ENCODE measurements around the gene LDHA. TPM values are rescaled to one million over a fixed set of nuclear protein-coding genes. Genes with fewer than 3 reads are reported as not detected.
A peak's percentile ranks its signal among the peaks of the same experiment; 100 is the strongest.

Gene LDHA
- total RNA-seq, 1 experiment from 2014 or later, result 1,441 TPM

DNA sequence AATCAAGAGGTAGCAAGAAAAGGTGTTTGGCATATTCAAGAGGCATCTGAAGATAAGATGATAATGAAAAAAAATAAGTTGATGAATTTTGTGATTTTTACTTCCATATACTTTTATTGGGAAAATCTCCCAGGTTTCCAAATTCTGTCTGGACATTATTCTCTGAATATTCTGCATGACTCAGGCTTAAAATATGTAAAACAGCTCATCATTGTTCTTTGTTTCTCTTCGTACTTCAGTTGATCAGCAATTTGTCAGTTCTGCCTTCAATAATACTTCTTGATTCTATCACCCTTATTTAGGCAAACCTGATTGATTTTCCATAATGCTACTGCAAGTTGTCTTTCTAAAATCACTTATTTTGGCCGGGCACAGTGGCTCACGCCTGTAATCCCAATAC lies 41.8 kb upstream of the LDHA start:
- Histone ChIP-seq H4K20me1 (ENCODE audit: low read length) (no peaks in the 10 kb centered on the region), H3K36me3 (ENCODE audit: low read depth, low read length) (peaks cover 24% of the 10 kb centered on the region), H3K9ac (ENCODE audit: low read length) (no peak overlapping the region), H3K9me2 (replicated peaks; ENCODE audit: low read length) (no peaks in the 10 kb centered on the region), H3F3A (ENCODE audit: low read length, unreplicated experiment) (no peaks in the 10 kb centered on the region), H3K79me2 (ENCODE audit: low read length) (no peaks in the 10 kb centered on the region), H2AFZ (ENCODE audit: low read length) (no peak overlapping the region), H3K27ac (ENCODE audit: low read length) (no peak overlapping the region), H3K4me1 (ENCODE audit: insufficient read depth, low read length) (peaks cover 16% of the 10 kb centered on the region), H3K4me3 (ENCODE audit: low read length) (no peak overlapping the region), H3K9me3 (ENCODE audit: low read length) (no peaks in the 10 kb centered on the region), H3K4me2 (ENCODE audit: low read length) (no peak overlapping the region), H3K27me3 (ENCODE audit: low read length) (no peaks in the 10 kb centered on the region)
- no TSS peak for BruUV-seq (replicated peaks)
- ATAC-seq, result no peak
- intact Hi-C loops (cut with micrococcal nuclease), result loop anchor here (5.0 kb wide), 1 partner anchor 45 kb away; no protein-coding TSS in a partner anchor
- TF ChIP-seq, protein P1, sequence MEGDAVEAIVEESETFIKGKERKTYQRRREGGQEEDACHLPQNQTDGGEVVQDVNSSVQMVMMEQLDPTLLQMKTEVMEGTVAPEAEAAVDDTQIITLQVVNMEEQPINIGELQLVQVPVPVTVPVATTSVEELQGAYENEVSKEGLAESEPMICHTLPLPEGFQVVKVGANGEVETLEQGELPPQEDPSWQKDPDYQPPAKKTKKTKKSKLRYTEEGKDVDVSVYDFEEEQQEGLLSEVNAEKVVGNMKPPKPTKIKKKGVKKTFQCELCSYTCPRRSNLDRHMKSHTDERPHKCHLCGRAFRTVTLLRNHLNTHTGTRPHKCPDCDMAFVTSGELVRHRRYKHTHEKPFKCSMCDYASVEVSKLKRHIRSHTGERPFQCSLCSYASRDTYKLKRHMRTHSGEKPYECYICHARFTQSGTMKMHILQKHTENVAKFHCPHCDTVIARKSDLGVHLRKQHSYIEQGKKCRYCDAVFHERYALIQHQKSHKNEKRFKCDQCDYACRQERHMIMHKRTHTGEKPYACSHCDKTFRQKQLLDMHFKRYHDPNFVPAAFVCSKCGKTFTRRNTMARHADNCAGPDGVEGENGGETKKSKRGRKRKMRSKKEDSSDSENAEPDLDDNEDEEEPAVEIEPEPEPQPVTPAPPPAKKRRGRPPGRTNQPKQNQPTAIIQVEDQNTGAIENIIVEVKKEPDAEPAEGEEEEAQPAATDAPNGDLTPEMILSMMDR (conservative IDR thresholded peaks at IDR 0.05; ENCODE audit: low read depth, low read length), result no peak
- TF ChIP-seq EZH2phosphoT487 (IDR thresholded peaks at IDR 0.05; ENCODE audit: borderline replicate concordance, low read length), result no peak
- TF ChIP-seq EZH2 (IDR thresholded peaks at IDR 0.05; ENCODE audit: low read length, unreplicated experiment), result no peak
- ChIA-PET POLR2A (ENCODE audit: unreplicated experiment) (no interaction called here), CTCF (no interaction called here)
- DNase-seq, result peak; percentile 48

DNA sequence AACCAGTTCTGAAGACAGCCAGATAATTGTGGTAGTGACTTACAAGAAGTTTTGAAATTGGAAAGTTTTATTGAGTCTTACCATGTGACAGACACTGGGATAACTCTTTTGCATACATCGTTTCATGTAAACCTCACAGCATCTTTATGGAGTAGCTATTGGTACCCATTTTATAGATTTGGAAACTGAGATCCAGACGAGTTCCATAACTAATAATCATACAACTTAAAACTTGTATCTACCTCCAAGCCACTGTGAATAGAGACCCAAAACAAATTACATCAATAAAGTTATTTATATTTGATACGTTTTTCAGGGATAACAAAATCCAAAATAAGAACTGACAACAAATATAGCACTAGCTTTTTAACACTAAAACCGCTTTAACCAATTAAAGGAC lies 35.7 kb upstream of the LDHA start:
- Histone ChIP-seq H3K27ac (ENCODE audit: low read length) (no peak overlapping the region), H3K9me2 (replicated peaks; ENCODE audit: low read length) (no peaks in the 10 kb centered on the region), H3K9me3 (ENCODE audit: low read length) (no peaks in the 10 kb centered on the region), H3K4me1 (ENCODE audit: insufficient read depth, low read length) (no peaks in the 10 kb centered on the region), H3K79me2 (ENCODE audit: low read length) (no peaks in the 10 kb centered on the region), H2AFZ (ENCODE audit: low read length) (no peak overlapping the region), H3K36me3 (ENCODE audit: low read depth, low read length) (peaks cover 18% of the 10 kb centered on the region; the same call in 1 of the 2 replicates), H3K4me2 (ENCODE audit: low read length) (no peak overlapping the region), H3K27me3 (ENCODE audit: low read length) (no peaks in the 10 kb centered on the region), H4K20me1 (ENCODE audit: low read length) (no peaks in the 10 kb centered on the region), H3F3A (ENCODE audit: low read length, unreplicated experiment) (no peaks in the 10 kb centered on the region), H3K4me3 (ENCODE audit: low read length) (no peak overlapping the region), H3K9ac (ENCODE audit: low read length) (no peak overlapping the region)
- no peak for ATAC-seq
- no TSS peak for BruUV-seq (replicated peaks)
- no peak for TF ChIP-seq EZH2 (IDR thresholded peaks at IDR 0.05; ENCODE audit: low read length, unreplicated experiment)
- TF ChIP-seq, protein P1 (conservative IDR thresholded peaks at IDR 0.05; ENCODE audit: low read depth, low read length), result no peak
- no peak for TF ChIP-seq EZH2phosphoT487 (IDR thresholded peaks at IDR 0.05; ENCODE audit: borderline replicate concordance, low read length)
- ChIA-PET CTCF (no interaction called here), POLR2A (ENCODE audit: unreplicated experiment) (no interaction called here)
- no peak for DNase-seq
- intact Hi-C loops (cut with micrococcal nuclease), result no loop called here

DNA sequence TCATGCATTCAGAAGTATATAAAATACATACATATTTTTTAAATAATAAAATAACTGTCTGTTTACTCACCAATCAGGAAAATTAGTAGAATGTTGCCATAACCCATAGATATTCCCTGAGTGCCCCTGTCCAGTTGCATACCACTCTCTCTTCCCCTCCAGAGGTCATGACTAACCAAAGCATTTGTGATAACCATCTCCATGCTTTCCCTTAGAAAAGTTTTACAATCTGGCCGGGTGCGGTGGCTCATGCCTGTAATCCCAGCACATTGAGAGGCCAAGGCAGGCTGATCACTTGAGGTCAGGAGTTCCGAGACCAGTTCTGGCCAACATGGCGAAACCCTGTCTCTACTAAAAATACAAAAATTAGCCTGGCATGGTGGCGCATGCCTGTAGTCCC lies 33.2 kb upstream of the LDHA start:
- ATAC-seq, result no peak
- H3K36me3 ChIP-seq (ENCODE audit: low read depth, low read length), result peaks cover 25% of the 10 kb centered on the region; the same call in 1 of the 2 replicates
- H3K4me3 ChIP-seq (ENCODE audit: low read length), result no peak overlapping the region
- intact Hi-C loops (cut with micrococcal nuclease), result no loop called here
- BruUV-seq (replicated peaks), result no TSS peak
- no peaks in the 10 kb centered on the region for H3K4me1 ChIP-seq (ENCODE audit: insufficient read depth, low read length)
- no peaks in the 10 kb centered on the region for H4K20me1 ChIP-seq (ENCODE audit: low read length)
- ChIA-PET POLR2A (ENCODE audit: unreplicated experiment) (no interaction called here), CTCF (no interaction called here)
- H3F3A ChIP-seq (ENCODE audit: low read length, unreplicated experiment), result no peaks in the 10 kb centered on the region
- no peak overlapping the region for H3K9ac ChIP-seq (ENCODE audit: low read length)
- H3K79me2 ChIP-seq (ENCODE audit: low read length), result no peaks in the 10 kb centered on the region
- H3K27ac ChIP-seq (ENCODE audit: low read length), result no peak overlapping the region
- no peaks in the 10 kb centered on the region for H3K9me2 ChIP-seq (replicated peaks; ENCODE audit: low read length)
- no peaks in the 10 kb centered on the region for H3K9me3 ChIP-seq (ENCODE audit: low read length)
- H3K27me3 ChIP-seq (ENCODE audit: low read length), result no peaks in the 10 kb centered on the region
- no peak overlapping the region for H2AFZ ChIP-seq (ENCODE audit: low read length)
- no peak overlapping the region for H3K4me2 ChIP-seq (ENCODE audit: low read length)
- no peak for DNase-seq
- TF ChIP-seq, protein P1 (conservative IDR thresholded peaks at IDR 0.05; ENCODE audit: low read depth, low read length), result no peak
- TF ChIP-seq EZH2phosphoT487 (IDR thresholded peaks at IDR 0.05; ENCODE audit: borderline replicate concordance, low read length) (no peak), EZH2 (IDR thresholded peaks at IDR 0.05; ENCODE audit: low read length, unreplicated experiment) (no peak)
